Calu3 (cell line): ENCODE results near the gene PTBP2. TPM values are rescaled to one million over a fixed set of nuclear protein-coding genes. Genes with fewer than 3 reads are reported as not detected.

Experiments used
- BruUV-seq: library from RNA; stranded (reverse); fragments of 400-500 nt; replicated peaks from 2 replicates; lab custom pipeline; 2021; lab: Mats Ljungman, UMichigan
- CTCF ChIA-PET: fragments of 300-600 bp; sonication (Branson Sonifier 250); formaldehyde crosslinking; loops from one replicate; lab custom pipeline; 2022; ENCODE audit warnings: antibody characterized with exemption; lab: Charles Lee
- DNase-seq: peaks from one replicate; pipeline ENCODE4 v3.0.0; 2022
- H3K27ac Mint-ChIP-seq: one replicate; pipeline ENCODE4 v1.8.0; 2022; ENCODE audit warnings: mixed read lengths; ENCODE audit not compliant: unreplicated experiment
- H3K27me3 Mint-ChIP-seq: one replicate; pipeline ENCODE4 v1.8.0; 2022; ENCODE audit warnings: mixed read lengths; ENCODE audit not compliant: unreplicated experiment
- H3K36me3 Mint-ChIP-seq: one replicate; pipeline ENCODE4 v1.8.0; 2022; ENCODE audit warnings: mild to moderate bottlenecking, moderate library complexity, mixed read lengths; ENCODE audit not compliant: insufficient read depth, unreplicated experiment
- H3K4me1 Mint-ChIP-seq: one replicate; pipeline ENCODE4 v1.8.0; 2022; ENCODE audit warnings: mild to moderate bottlenecking, low read depth, mixed read lengths; ENCODE audit not compliant: unreplicated experiment
- H3K4me3 Mint-ChIP-seq: one replicate; pipeline ENCODE4 v1.8.0; 2022; ENCODE audit warnings: mild to moderate bottlenecking, low read depth, moderate library complexity, mixed read lengths; ENCODE audit not compliant: unreplicated experiment
- H3K9me3 Mint-ChIP-seq: one replicate; pipeline ENCODE4 v1.8.0; 2022; ENCODE audit warnings: low read depth, mixed read lengths; ENCODE audit not compliant: unreplicated experiment
- intact Hi-C: fragments of 100-400 bp; cut with micrococcal nuclease; formaldehyde crosslinking; loops from one replicate; pipeline ENCODE4 v1.10.0; 2022; ENCODE audit not compliant: unreplicated experiment
- total RNA-seq: library from RNA; stranded (reverse); gene quantifications from 2 replicates; pipeline ENCODE4 v1.2.3, GENCODE V29; 2022
- TF ChIP-seq, protein P1 (sequence below): fragments of 200-600 bp; IDR thresholded peaks from one replicate; pipeline ENCODE4 v1.8.0; 2022; ENCODE audit warnings: antibody characterized with exemption; ENCODE audit not compliant: unreplicated experiment

Gene PTBP2
- total RNA-seq, 1 experiment from 2014 or later = 31.0 TPM

DNA sequence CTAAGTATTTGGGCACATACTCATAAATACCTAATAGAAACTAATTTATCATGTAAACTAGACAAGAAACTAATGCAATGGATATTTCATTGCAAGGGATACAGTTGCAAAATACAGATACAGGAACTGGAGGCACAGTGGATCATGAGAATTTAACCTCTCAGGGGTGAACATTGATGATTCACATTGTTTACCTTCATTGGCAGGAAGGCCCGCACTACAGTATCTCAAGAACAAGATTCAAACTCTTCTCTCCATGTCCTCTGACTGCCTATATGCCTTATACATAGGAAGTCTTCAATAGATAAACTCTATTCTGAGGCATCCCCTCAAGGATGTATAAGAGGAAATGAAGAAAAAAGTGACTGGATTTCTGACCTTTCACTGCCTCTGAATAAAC is 18.4 kb upstream of the PTBP2 start:
- CTCF ChIA-PET = no interaction called here
- Mint-ChIP-seq H3K4me1 (no peaks in the 10 kb centered on the region), H3K9me3 (no peaks in the 10 kb centered on the region), H3K27ac (no peak overlapping the region), H3K36me3 (no peaks in the 10 kb centered on the region), H3K4me3 (no peak overlapping the region), H3K27me3 (no peaks in the 10 kb centered on the region)
- BruUV-seq = no TSS peak
- intact Hi-C loops = no loop called here
- TF ChIP-seq, protein P1, sequence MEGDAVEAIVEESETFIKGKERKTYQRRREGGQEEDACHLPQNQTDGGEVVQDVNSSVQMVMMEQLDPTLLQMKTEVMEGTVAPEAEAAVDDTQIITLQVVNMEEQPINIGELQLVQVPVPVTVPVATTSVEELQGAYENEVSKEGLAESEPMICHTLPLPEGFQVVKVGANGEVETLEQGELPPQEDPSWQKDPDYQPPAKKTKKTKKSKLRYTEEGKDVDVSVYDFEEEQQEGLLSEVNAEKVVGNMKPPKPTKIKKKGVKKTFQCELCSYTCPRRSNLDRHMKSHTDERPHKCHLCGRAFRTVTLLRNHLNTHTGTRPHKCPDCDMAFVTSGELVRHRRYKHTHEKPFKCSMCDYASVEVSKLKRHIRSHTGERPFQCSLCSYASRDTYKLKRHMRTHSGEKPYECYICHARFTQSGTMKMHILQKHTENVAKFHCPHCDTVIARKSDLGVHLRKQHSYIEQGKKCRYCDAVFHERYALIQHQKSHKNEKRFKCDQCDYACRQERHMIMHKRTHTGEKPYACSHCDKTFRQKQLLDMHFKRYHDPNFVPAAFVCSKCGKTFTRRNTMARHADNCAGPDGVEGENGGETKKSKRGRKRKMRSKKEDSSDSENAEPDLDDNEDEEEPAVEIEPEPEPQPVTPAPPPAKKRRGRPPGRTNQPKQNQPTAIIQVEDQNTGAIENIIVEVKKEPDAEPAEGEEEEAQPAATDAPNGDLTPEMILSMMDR = no peak
- no peak for DNase-seq

DNA sequence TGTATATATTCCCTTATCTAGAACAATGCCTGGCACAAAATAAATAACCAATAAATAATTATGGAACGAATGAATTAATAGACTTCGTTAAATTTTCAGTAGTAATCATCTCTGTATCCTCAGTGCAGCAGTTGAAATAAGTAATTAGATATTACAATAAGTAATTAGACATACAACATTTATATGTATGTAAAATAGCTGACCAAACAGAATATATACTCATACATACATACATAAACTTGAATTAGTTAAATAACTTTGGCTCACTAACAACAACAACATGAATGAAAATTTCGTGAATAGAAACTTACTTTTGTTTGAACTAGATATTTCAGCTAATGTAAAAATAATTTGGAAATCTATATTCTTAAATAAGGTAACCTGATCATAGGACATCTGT is 14.6 kb upstream of the PTBP2 start:
- Mint-ChIP-seq H3K9me3 (no peaks in the 10 kb centered on the region), H3K4me3 (no peak overlapping the region), H3K36me3 (no peaks in the 10 kb centered on the region), H3K27me3 (no peaks in the 10 kb centered on the region), H3K4me1 (no peaks in the 10 kb centered on the region), H3K27ac (no peak overlapping the region)
- TF ChIP-seq, protein P1 = no peak
- no TSS peak for BruUV-seq
- DNase-seq = no peak
- CTCF ChIA-PET = no interaction called here
- intact Hi-C loops = no loop called here

DNA sequence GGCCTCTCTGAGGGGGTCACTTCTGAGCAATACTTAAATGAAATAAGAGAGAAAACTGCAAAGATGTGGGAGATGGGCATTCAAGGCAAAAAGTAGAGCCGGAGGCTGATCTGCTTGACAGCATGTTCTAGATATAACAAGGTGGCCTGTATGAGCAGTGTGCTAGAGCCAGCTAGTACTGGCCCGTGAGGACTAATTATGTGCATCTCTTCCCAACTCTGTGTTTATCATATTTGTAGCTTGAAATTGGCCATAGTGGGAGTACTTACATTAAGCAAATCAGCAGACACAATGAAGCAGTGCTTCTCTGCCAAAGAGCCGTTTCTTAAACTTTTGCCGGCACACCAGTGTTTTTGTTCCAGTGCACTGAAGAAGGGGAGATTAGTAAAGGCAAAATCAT is 13.1 kb upstream of the PTBP2 start:
- no peak overlapping the region for H3K4me3 Mint-ChIP-seq
- H3K36me3 Mint-ChIP-seq = no peaks in the 10 kb centered on the region
- DNase-seq = no peak
- no peaks in the 10 kb centered on the region for H3K27me3 Mint-ChIP-seq
- intact Hi-C loops = no loop called here
- TF ChIP-seq, protein P1 = no peak
- BruUV-seq = no TSS peak
- H3K4me1 Mint-ChIP-seq = no peaks in the 10 kb centered on the region
- CTCF ChIA-PET = no interaction called here
- H3K9me3 Mint-ChIP-seq = no peaks in the 10 kb centered on the region
- no peak overlapping the region for H3K27ac Mint-ChIP-seq

DNA sequence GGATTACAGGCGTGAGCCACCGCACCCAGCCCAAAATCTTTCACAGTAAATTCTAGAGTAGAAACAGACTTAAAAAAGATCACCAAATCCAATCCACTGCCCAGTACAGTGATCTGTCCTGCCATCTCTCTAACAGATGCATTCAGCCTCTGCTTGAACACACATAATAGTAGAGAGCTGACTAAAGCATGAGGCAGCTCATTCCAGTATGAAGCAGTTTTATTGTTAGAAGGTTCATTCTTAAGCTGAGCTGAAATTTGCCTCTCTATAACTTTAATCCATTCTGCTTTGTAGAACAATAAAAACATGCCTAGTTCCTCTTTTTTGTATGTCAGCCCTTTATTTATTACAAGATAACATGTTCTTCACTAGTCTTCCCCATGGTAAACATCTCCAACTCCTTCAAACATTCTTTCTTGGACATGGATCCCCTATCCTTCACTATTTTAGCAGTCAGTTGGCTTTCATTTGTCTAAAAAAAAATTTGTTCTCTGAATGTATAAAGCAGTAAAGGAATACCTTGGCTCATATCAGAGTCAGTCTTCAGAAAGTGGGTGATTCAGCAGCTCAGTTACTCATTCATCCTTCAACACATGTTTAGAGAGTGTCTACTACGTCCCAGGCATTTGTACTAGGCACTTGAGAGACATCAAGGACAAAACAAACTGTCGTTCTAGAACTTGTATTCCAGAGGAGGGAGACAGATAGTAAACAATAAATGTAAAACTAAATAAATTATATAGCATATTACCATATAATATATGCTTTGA is 10.7 kb upstream of the PTBP2 start:
- DNase-seq = no peak
- intact Hi-C loops = no loop called here
- no peaks in the 10 kb centered on the region for H3K27me3 Mint-ChIP-seq
- no peaks in the 10 kb centered on the region for H3K4me1 Mint-ChIP-seq
- H3K9me3 Mint-ChIP-seq = no peaks in the 10 kb centered on the region
- H3K4me3 Mint-ChIP-seq = no peak overlapping the region
- CTCF ChIA-PET = interaction anchor here (0.7 kb wide), 1 partner anchor 45 kb away, joined by 7 read pairs; no protein-coding TSS in a partner anchor
- TF ChIP-seq, protein P1 = no peak
- H3K36me3 Mint-ChIP-seq = no peaks in the 10 kb centered on the region
- H3K27ac Mint-ChIP-seq = no peak overlapping the region
- no TSS peak for BruUV-seq
